Fibroblast of skin of left quadriceps (primary cell): ENCODE results near the gene SORCS1.

Experiments
- DNase-seq, 2 experiments: peaks; one replicate each; pipeline ENCODE4 v3.0.0-alpha.2; 2013; ENCODE audit warnings: low read depth in 2 of 2

Gene SORCS1

DNA sequence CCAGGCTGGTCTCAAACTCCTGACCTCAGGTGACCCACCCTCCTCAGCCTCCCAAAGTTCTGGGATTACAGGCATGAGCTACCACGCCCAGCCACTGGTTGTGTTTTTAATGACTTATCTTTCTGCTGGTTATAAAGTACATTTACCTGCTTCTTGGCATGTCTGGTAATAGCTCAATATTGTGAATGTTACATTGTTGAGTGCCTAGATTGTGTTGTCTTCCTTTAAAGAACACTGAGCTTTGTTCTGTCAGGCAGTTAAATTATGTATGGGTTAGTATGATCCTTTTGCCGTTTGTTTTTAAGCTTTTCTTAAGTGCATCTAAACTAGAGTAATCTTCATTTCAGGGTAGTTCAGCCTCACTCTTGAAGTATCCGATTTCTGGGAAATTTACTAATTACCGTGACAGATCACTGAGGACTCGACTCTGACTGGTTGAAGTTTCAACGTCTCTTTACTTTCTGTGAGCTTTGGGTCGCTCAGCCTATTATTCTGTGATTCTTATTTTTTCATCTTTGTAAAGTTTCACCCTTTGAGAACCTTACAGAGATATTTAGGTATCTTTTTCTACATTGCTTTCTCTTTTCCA, 617.4 kb downstream of the SORCS1 start:
- no peak for DNase-seq

DNA sequence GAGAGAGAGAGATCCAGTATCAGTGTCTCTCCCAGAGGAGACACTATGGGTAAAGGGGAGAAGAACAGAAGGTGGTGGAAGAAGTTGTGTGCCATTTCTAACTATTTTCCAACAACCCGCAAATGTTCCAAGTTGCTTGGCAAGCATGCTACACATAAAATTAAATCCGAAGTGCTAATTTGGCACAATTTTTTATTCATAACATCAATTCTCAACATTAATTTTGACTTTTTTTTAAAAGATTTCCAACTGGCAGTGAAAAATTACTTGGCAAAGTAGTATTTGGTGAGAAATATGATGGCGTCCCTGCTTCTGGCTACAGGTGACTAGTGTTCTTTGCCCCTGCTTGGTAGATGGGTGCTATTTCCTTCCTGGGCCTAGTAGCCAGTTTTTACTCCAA, 622.0 kb downstream of the SORCS1 start:
- no peak for DNase-seq

DNA sequence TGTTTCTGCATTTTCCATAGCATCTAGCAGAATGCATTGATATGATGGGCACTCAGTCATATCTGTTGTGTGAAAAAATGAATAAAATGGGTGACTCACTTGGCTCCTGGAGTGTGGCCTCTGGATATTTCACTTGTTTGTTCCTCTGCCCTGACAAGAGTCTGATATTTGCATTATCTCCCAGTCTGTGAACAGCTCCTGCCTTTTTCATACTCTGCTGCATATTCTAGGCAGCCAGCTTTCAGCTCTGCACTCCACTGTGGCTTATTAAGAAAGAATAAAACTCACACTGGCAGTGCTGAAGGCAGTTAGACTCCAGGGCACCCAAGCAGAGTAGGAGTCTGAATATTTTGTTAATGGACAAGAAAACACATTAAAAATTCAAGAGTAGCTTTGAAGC, 623.9 kb downstream of the SORCS1 start:
- no peak for DNase-seq

DNA sequence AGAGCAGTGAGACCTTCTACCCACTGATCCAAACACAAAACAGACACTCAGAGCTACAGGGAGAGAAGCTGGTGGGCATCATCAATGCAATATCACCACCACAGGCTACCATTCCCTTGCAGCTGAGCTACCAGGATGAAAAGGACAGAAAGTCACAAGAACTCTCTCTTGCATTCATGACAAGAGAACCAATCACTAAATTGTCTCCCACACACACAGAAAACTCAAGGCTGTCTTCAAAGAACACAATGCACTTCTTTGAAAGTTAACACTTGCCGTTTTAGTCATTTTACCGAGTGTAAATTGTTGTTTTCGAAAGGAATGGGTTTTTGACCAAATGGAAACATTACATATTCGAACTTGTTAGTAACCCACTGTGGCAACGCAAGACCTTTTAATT, 626.6 kb downstream of the SORCS1 start:
- no peak for DNase-seq

DNA sequence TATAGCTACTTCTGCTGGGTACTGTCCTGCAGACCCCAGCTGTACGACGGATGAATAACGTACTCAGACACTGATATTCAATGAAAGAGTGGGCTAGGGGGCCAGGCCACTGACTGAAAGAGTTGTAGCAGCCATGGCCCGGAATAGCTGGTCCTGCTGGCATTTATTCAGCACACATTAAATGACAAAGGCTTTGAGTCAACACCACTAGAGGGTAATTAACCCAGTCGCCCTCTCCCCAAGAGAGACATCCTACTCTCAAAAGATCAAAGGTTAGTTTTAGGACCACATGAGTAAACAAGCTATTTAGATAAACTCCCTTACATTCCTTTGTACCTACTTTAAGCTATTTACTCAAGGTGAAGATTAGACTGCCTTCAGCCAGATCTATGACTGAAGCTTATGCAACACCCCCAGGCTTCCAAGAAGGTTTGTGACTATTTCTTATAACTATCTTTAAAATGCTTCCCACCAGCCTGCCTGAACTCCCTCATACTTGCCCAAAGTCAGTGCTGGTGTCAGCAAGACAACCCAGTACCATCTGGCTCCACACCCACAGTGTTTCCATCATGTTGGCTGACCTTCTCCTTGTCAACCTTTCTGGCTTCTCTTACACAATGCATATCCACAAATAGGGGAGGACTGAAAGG, 629.1 kb downstream of the SORCS1 start:
- DNase-seq, result no peak

DNA sequence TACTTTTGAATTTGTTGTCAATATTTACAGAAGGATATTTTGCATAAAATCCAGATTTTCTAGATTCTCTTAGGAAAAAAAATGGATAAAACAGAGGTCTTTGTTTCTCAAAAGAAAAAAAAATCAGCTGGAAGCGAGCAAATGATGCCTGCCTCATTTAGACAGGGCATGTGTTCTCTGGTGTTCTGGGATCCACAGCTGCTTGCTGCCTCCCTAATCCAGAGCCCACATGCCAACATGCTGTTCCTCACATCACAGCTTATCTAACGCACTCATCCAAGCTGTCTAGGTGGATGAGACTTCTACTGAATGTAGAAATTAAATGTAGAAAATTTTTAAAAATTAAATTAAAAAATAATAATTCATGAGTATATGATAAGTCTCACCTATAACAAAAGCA, 630.1 kb downstream of the SORCS1 start:
- no peak for DNase-seq

DNA sequence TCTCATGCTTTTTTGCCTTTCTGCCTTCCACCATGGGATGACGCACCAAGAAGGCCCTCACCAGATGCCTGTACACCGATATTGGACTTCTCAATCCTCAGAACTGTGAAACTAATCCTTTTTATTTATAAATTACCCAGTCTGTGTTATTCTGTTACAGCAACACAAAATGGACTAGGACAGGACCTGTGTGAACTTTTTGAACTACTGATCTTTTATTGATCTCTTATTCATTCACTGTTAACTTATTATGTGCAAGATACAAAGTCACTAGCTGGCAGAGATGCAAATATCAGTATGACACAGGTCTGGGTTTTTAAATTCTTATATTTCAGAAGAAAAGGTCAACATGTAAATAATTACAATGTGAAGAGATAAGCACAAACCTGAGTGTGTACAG, 635.8 kb downstream of the SORCS1 start:
- DNase-seq, result no peak

DNA sequence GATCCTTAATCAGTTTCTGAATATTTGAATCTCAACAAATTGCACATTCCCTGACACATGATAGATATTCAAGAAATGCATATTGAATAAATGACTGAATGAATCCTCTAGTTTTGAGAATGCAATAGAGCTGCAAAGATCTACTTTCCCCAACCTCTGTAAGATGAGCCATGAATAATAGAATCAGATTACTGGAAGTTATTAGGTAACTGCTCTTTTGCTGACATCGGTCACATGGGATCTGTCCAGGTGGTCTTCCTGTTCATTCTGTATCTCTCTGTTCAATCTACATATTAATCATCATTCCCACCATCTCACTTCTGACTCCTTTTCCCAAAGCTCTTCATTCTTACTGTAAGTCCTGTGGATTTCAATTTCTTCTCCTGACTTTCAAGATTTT, 638.7 kb downstream of the SORCS1 start:
- DNase-seq, result no peak
